HCT116 (cell line): ENCODE results near the gene PRKCZ. TPM values are rescaled to one million over a fixed set of nuclear protein-coding genes. Genes with fewer than 3 reads are reported as not detected.

Experiments used
- ATAC-seq: fragments of 200-7000 bp; cut with Tn5 transposase; 2 replicates; pipeline ENCODE4 v1.9.1; 2020; ENCODE audit warnings: mild to moderate bottlenecking, moderate library complexity
- BruUV-seq: library from RNA; stranded (reverse); fragments of 400-500 nt; replicated peaks from 2 replicates; lab custom pipeline; 2021; lab: Mats Ljungman, UMichigan
- CTCF ChIA-PET: fragments of 300-600 bp; sonication (Branson Sonifier 250); formaldehyde crosslinking; loops from one replicate; lab custom pipeline; 2021; ENCODE audit warnings: antibody characterized with exemption; lab: Charles Lee
- POLR2A ChIA-PET: fragments of 300-600, 350-600 bp; sonication (Branson Sonifier 250); formaldehyde crosslinking; loops from one replicate; lab custom pipeline; 2021; ENCODE audit warnings: antibody characterized with exemption; lab: Charles Lee
- RAD21 ChIA-PET, 2 experiments: fragments of 300-600 bp; sonication (Branson Sonifier 250); formaldehyde crosslinking; loops; one replicate each; lab custom pipeline; 2023; ENCODE audit warnings: low total read pairs in 2 of 2; ENCODE audit not compliant: uncharacterized antibody in 2 of 2, unreplicated experiment in 2 of 2, low non-redundant PET in 1 of 2; lab: Charles Lee
- DNase-seq: peaks from one replicate; pipeline ENCODE4 v3.0.0-alpha.2; 2010; ENCODE audit warnings: low read depth, low spot score
- H2AFZ ChIP-seq: fragments of 200-600 bp; shearing (Covaris generic), sonication (generic); 2 replicates; pipeline ENCODE4 v1.6.1; 2017; ENCODE audit warnings: low read depth, mixed run types, mixed read lengths, antibody characterized with exemption, low read length; ENCODE audit not compliant: poor library complexity, severe bottlenecking
- H3K27ac ChIP-seq: 2 replicates; pipeline ENCODE4 v1.5.1; 2012; ENCODE audit warnings: low read depth, low read length
- H3K27me3 ChIP-seq: fragments of 200-600 bp; sonication (generic); 2 replicates; pipeline ENCODE4 v1.6.1; 2016; ENCODE audit warnings: mixed run types, low read length, mixed read lengths; ENCODE audit not compliant: insufficient read depth
- H3K36me3 ChIP-seq, 2 experiments: fragments of 200-500 bp in 1 of 2; fragments of 200-600 bp in 1 of 2; sonication (Bioruptor generic) in 1 of 2; sonication (generic) in 1 of 2; 2 replicates each; pipeline versions ENCODE4 v1.5.1 to v1.6.1; 2014 to 2016; ENCODE audit warnings: low read length in 2 of 2, inconsistent platforms in 1 of 2, mixed read lengths in 1 of 2, mixed run types in 1 of 2; ENCODE audit not compliant: insufficient read depth in 2 of 2, control insufficient read depth in 1 of 2
- H3K4me1 ChIP-seq, 2 experiments: fragments of 200-600 bp in 1 of 2; sonication (generic) in 1 of 2; 2 replicates each; pipeline versions ENCODE4 v1.5.1 to v1.6.1; 2012 to 2017; ENCODE audit warnings: low read length in 2 of 2, inconsistent platforms in 1 of 2, mild to moderate bottlenecking in 1 of 2, mixed read lengths in 1 of 2, mixed run types in 1 of 2, moderate library complexity in 1 of 2; ENCODE audit not compliant: insufficient read depth in 2 of 2, control insufficient read depth in 1 of 2
- H3K4me2 ChIP-seq: fragments of 200-600 bp; sonication (generic); 2 replicates; pipeline ENCODE4 v1.6.1; 2017; ENCODE audit warnings: mixed run types, low read length, mixed read lengths
- H3K4me3 ChIP-seq, 2 experiments: fragments of 200-600 bp in 1 of 2; sonication (generic) in 1 of 2; replicated peaks in 1 of 2; 2 replicates each; pipeline ENCODE4 v1.5.1; 2011 to 2016; ENCODE audit warnings: low read length in 2 of 2, control low read depth in 1 of 2, low read depth in 1 of 2, mild to moderate bottlenecking in 1 of 2, mixed read lengths in 1 of 2, mixed run types in 1 of 2
- H3K79me2 ChIP-seq: fragments of 200-600 bp; sonication (generic); 2 replicates; pipeline ENCODE4 v1.6.1; 2017; ENCODE audit warnings: mild to moderate bottlenecking, mixed run types, low read length, moderate library complexity, mixed read lengths; ENCODE audit not compliant: insufficient read depth
- H3K9ac ChIP-seq: fragments of 200-600 bp; sonication (generic); 2 replicates; pipeline ENCODE4 v1.6.1; 2016; ENCODE audit warnings: low read length, mixed read lengths
- H3K9me2 ChIP-seq: fragments of 200-600 bp; sonication (generic), shearing (Covaris generic); 2 replicates; pipeline ENCODE4 v1.6.1; 2017; ENCODE audit warnings: mixed run types, mild to moderate bottlenecking, moderate library complexity; ENCODE audit not compliant: insufficient read depth
- H3K9me3 ChIP-seq, 2 experiments: fragments of 200-500 bp in 1 of 2; fragments of 200-600 bp in 1 of 2; sonication (Bioruptor generic) in 1 of 2; sonication (generic) in 1 of 2; 2 replicates each; pipeline ENCODE4 v1.6.1; 2014 to 2017; ENCODE audit warnings: low read length in 2 of 2, mixed read lengths in 2 of 2, inconsistent platforms in 1 of 2, low read depth in 1 of 2, mild to moderate bottlenecking in 1 of 2, mixed run types in 1 of 2, moderate library complexity in 1 of 2; ENCODE audit not compliant: control insufficient read depth in 1 of 2, insufficient read depth in 1 of 2
- H4K20me1 ChIP-seq: fragments of 200-600 bp; sonication (generic), shearing (Covaris generic); 2 replicates; pipeline ENCODE4 v1.6.1; 2017; ENCODE audit warnings: mixed run types, mild to moderate bottlenecking, moderate library complexity; ENCODE audit not compliant: insufficient read depth
- POLR2A ChIP-seq: IDR thresholded peaks from 2 replicates; pipeline ENCODE4 v1.7.0; 2011; ENCODE audit warnings: borderline replicate concordance; ENCODE audit not compliant: insufficient read depth, insufficient read length; ENCODE audit errors: extremely low read depth
- SP1 ChIP-seq: IDR thresholded peaks from 2 replicates; pipeline ENCODE4 v1.6.1; 2012; ENCODE audit warnings: low read depth
- intact Hi-C: fragments of 100-400 bp; cut with micrococcal nuclease; formaldehyde crosslinking; loops from 2 replicates; pipeline ENCODE4 v1.10.0; 2022
- total RNA-seq: library from RNA; stranded (reverse); gene quantifications from one replicate; pipeline ENCODE4 v1.2.1, GENCODE V29; 2021; ENCODE audit not compliant: unreplicated experiment

Gene PRKCZ
- total RNA-seq, 1 experiment from 2014 or later: 46.8 TPM

- Histone ChIP-seq H3K9ac (no peak overlapping the region), H3K4me1 (peaks cover 6 to 8% of the 10 kb centered on the region in 2 experiments; a peak in 1 of 4 replicates), H3K9me3 (no peaks in the 10 kb centered on the region), H3K4me3 (no peak overlapping the region), H3K27me3 (no peaks in the 10 kb centered on the region), H3K9me2 (no peaks in the 10 kb centered on the region), H3K36me3 (no peaks in the 10 kb centered on the region), H3K27ac (no peak overlapping the region), H4K20me1 (no peaks in the 10 kb centered on the region; the same call in 1 of the 2 replicates), H3K79me2 (peaks cover 5% of the 10 kb centered on the region), H2AFZ (no peak overlapping the region), H3K4me2 (no peak overlapping the region)
- BruUV-seq: no TSS peak
- ATAC-seq: no peak
- intact Hi-C loops: no loop called here
- POLR2A ChIA-PET: no interaction called here
- RAD21 ChIA-PET: no interaction called here
- CTCF ChIA-PET: interaction anchor here (0.7 to 1.6 kb wide), 2 partner anchors 29 to 158 kb away, joined by 3 read pairs; partner anchors contain the start of gene FAAP20
- DNase-seq: no peak
- TF ChIP-seq SP1: no peak
Observed at GRCh38 chr1:2224170-2224584, 174.0 kb downstream of the PRKCZ start.

DNA sequence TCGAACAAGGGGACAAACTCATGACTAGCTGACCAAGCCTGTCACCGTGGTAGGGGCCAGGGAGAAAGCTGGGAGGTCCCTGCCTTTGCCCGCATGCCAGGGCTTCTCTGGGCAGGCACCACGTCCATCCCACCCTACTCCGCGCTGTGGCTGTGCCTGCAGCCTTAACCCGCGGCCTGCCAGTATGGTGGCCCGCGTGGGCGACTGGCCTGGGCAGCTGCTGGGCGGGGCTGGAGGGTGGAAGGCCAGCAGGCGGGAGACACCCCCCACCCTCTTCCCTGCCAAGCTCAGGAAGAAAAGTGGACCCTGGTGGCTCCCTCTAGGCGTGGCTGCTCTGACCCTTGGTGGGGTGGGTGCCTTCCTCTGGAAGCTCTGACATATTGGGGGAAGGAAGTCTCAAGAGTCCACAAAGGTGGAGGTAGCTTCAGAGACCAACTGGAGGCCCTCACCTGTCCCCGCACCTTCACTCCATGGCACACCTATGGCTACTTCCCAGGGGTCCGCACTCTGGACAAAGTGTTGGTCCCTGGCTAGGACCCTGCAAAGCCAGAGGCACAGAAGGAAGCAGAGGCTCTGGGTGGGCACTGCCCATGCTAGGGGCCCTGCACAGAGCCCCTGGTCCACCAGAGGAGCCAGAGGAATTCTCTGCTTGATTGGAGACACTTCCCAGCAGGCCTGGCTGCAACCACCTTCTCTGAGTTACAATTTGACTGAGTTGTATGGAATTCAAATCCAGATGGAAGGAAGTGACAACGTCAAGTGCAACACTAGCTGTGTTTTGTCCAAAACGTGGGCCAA lies 174.6 kb downstream of the PRKCZ start:
- Histone ChIP-seq H3K9me3 (no peaks in the 10 kb centered on the region), H4K20me1 (peaks cover 5% of the 10 kb centered on the region; the same call in 1 of the 2 replicates), H3K36me3 (no peaks in the 10 kb centered on the region), H3K27me3 (no peaks in the 10 kb centered on the region), H3K4me2 (no peak overlapping the region), H3K9ac (no peak overlapping the region), H3K9me2 (no peaks in the 10 kb centered on the region), H3K27ac (no peak overlapping the region), H3K79me2 (peaks cover 12% of the 10 kb centered on the region), H2AFZ (no peak overlapping the region), H3K4me1 (peaks cover 9 to 14% of the 10 kb centered on the region in 2 experiments), H3K4me3 (no peak overlapping the region)
- RAD21 ChIA-PET: no interaction called here
- no TSS peak for BruUV-seq
- no peak for DNase-seq
- CTCF ChIA-PET: interaction anchor here (0.7 to 1.6 kb wide), 2 partner anchors 30 to 157 kb away, joined by 3 read pairs; partner anchors contain the start of gene FAAP20
- intact Hi-C loops: no loop called here
- no peak for ATAC-seq
- POLR2A ChIA-PET: no interaction called here
- TF ChIP-seq POLR2A: no peak
